ENCODE measurements around the gene AMBP.

AMBP gene

GRCh38 chr9:114078021-114078780 lies at the start of gene AMBP:
TSS of gene AMBP (minus strand) at chr9:114078300. CDS start at chr9:114078209, 91 bp downstream.
- DNase-seq (ENCODE audit: low read depth, low spot score): no peak
- no peak within 1 kb of the TSS for H3K27ac ChIP-seq

DNA sequence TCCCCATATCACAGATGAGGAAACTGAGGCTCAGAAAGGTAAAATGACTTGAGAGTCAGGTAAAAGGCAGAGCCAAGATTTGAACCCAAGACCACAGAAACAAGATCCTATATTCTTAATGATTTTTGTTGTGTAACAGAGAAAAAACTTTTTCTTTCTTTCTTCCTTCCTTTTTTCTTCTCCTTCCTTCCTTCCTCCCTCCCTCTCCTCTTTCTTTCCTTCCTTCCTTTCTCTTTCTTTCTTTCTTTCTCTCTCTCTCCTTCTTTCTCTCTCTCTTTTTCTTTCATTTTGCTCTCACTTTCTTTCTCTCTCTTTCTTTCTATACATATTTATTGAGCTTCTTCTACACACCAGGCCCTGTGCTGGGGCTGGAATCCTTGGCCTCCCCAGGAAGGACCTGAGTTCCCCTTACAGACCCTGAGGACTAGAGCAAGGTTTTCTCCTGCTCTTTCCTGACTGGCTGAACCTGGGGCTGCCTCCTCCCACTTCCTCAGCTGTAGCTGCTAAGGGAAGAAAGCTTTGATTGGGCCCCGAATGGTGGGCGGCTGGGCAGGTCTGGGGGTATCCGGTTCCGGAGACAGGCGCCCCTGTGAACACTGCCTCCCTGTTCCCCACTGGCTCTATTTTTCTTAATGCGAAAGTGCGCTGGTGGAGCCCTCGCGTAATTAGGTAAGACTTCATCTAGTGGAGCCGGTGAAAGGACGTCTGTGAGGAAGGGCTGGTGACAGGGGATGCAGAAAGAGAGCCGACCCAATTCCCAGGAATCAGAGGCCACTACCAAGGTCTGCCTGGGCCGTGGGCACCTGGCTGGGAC lies 48.4 kb upstream of the AMBP start:
- DNase-seq (ENCODE audit: low read depth, low spot score): no peak
- no peak overlapping the region for H3K27ac ChIP-seq

DNA sequence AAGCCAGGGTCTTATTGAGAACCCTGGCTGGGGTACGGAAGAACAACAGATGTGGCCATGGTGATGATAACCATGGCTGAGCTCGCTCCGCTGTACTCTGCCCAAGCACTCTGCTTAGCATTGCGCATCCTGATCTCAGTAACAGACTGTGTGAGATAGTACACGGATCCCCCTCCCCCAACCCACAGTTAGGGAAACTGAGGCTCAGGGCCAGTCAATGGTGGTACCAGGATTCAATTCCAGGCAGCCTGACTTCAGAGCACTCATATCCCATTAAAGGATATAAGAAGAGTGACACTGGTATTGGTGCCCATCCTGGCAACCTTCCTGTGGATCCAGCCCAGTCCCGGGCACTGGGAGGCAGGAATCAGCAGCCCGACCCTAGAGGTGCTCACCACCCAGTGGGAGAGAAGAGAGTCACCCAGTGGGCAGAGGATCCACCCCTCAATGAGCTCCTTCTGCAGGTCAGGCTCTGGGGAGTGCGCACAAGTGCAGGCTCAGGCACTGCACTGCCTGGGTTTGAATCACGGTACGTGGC lies 47.4 kb upstream of the AMBP start:
- no peak for DNase-seq (ENCODE audit: low read depth, low spot score)
- no peak overlapping the region for H3K27ac ChIP-seq

GRCh38 chr9:114124666-114125475 lies 46.8 kb upstream of the AMBP start:
- no peak for DNase-seq (ENCODE audit: low read depth, low spot score)
- H3K27ac ChIP-seq: no peak overlapping the region

DNA sequence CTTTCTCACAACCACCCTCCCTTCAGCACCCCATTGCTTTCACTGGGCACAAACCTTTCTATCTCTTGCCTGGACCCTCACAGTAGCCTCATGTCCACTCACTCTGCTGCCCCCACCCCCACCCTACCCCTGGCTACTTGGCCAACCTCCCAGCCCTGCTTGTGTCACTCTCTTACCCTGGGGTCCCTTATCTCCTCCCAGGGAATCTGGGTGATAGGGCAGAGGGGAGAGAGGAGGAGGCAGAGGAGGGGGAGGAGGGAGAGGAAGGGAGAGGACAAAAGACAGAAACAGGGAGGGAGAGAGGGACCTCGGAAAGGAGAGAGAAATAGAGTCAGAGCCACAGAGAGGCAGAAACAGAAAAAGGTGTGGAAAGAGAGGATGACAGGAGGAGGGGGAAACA lies 46.0 kb upstream of the AMBP start:
- no peak overlapping the region for H3K27ac ChIP-seq
- DNase-seq (ENCODE audit: low read depth, low spot score): no peak

- H3K27ac ChIP-seq: no peak overlapping the region
- DNase-seq (ENCODE audit: low read depth, low spot score): no peak
These were observed 45.2 kb upstream of the AMBP start for GRCh38 chr9:114123031-114123977.

DNA sequence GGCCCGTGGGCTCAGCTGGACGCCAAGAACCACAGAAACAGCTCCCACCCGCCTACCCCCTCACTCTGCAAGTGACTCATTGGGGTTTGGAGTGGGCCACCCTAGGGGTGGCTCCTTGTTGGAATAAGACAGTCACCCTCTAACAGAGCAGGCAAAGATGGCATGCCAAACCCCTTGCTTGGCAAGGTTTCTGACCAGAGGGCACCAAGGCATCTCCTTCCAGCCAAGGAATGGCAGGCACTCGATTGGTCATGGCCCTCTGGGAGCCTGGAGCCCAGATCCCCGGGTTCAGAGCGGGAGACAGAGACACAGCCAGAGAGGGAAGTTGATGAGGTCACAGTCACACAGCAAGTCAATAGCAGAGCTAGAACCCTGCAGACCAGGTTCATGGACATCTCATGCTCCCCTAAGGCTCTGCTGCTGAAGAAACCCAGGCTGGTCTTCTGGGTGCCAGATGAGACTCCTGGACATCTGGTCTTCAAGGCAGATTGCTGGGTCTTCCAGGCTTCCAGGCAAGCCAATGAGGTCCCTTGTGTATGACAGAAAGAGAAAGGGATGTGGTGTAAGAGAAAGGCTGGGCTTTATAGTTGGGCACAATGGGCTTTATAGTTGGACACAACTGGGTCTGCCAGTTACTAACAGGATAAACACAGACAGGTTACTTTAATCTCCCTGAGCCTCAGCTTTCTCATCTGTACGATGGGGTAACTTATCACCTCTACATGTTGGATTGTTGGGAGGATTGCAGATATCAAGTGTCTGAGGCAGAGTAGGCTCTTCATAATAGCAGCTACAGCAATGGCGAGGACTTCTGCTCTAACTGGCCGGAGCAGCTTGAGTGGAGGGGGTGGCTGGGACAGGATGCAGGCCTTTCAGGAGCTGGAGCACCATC lies 44.3 kb upstream of the AMBP start:
- no peak for DNase-seq (ENCODE audit: low read depth, low spot score)
- no peak overlapping the region for H3K27ac ChIP-seq

GRCh38 chr9:114121227-114122135 lies 43.4 kb upstream of the AMBP start:
- no peak for DNase-seq (ENCODE audit: low read depth, low spot score)
- H3K27ac ChIP-seq: no peak overlapping the region

DNA sequence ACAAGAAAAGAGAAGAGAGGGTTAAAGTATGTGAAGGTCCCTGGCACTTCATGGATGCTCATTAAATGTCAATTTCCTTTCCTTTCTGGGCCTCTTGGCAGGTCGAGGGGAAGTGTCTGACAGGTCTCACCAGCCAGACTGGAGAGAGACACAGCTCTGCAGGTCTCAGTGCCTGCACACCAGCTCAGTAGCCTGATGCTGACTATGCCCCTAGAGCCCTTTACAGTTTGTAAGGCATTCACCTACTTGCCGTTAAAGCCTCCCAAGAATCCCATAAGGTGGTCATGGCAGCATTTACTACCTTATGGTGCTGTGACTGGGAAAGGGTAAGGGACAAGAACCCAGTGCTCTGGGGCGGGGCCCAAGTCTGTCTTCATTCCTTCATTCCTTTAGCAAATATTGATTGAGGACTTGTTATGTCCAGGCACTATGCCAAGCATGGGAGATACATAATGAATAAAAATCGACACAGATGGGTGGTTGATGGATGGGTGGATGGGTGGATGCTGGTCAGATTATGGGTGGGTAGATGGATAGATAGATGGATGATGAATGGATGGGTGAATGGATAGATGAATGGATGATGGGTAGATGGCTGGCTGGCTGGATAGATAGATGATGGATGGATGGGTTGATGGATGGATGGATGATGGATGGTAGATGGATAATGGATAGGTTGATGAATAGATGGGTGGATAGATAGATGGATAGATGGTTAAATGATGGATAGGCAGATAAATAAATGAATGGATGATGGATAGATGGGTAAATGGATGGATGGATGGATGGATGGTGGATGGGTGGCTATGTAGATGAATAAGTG lies 42.3 kb upstream of the AMBP start:
- no peak for DNase-seq (ENCODE audit: low read depth, low spot score)
- no peak overlapping the region for H3K27ac ChIP-seq

DNA sequence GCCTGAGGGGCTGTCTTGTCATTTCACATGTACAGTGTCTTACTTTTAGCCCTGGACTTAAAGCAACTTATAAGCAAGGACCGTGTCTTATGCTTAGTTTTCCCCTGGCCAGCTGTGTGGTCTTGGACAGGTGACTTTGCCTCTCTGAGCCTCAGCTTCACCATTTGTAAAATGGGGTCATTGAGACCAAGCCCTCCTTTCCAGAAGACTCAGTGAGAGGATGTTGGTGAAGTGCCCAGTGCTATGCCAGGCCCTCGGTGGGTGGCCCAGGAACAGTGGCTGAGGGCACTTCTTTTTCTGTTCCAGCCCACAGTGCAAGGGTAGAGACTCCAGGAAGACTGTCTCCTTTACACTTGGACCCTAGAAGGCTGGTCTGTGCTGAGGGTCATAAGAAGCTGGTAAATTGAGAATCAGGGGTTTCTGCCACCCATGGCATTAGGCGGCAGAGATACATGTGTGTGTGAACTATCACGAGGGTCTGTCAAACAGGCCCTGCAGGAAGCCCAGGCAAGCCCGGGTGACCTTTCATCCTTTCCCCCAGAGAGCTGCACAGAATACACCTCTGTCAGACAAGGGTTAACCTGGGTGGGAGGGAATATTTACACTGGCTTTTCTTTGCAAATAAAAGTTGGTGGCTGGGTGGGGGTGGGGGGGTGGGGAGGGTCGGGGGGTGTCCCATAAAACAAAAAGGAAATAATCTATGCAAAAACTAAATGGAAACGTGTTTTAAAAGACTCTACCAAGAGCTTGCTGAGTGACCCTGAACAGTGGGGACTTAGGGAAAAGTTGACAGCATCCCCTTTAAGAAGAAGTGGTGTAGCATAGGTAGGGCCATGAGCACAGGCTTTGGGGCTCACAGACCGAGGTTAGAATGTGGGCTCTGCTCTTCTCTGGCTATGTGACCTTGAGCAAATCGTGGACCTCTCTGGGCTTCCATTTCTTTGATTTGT lies 41.4 kb upstream of the AMBP start:
- H3K27ac ChIP-seq: no peak overlapping the region
- DNase-seq (ENCODE audit: low read depth, low spot score): no peak

- H3K27ac ChIP-seq: no peak overlapping the region
- no peak for DNase-seq (ENCODE audit: low read depth, low spot score)
These were observed 40.1 kb upstream of the AMBP start for GRCh38 chr9:114117996-114118830.

DNA sequence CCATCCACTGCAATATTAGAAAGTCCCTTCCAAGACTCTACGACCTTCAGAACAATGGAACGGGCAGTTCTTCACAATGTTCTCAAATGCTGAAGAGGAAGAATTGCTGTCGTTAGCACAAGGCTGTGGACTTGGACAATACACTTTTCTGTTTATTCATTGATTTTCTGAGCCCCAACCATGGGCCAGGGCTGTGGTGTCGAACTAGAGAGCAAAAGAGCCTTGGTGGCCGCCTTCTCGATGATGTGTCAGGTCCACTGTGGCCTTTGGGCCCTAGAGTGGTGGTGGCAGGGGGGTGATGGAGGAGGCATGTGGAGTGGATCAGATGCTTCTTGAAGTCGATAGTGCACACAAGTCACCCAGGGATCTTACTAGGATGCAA lies 39.5 kb upstream of the AMBP start:
- DNase-seq (ENCODE audit: low read depth, low spot score): no peak
- H3K27ac ChIP-seq: no peak overlapping the region

DNA sequence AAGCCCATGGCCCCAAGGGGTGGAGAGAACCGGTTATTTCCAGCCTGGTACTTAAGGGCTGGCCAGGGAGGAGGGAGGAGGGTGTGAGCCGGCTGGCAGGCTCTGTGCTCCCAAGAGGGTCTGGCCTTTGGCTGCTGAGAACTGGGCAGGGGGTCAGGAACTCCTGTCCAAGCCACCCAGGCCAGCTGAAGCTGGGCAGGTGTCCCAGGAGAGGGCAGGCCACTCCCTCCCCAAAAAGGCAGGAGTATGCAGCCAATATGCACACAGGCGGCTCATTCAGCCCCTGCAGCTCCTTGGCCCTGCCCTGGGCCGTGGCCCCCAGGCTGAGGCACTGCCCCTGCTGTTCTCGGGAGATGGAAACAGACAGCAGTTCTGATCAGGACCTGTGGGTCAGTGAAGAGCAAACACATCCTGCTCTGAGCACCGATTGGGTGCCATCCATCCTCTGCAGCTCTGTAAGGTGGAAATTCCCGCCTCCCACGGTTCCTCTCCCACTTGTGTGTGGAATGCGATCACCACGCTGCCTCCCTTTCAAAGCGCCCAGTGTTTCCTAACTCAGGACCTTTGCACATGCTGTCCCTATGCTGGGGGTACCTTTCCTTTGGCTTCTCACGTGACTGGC lies 38.1 kb upstream of the AMBP start:
- no peak overlapping the region for H3K27ac ChIP-seq
- DNase-seq (ENCODE audit: low read depth, low spot score): no peak

- DNase-seq (ENCODE audit: low read depth, low spot score): no peak
- no peak overlapping the region for H3K27ac ChIP-seq
These were observed 37.6 kb upstream of the AMBP start for GRCh38 chr9:114115654-114116125.

All from epithelial cell of prostate (primary cell).